Kidney (tissue), 14 donors: ENCODE data around the gene NCKAP5. TPM values are rescaled to one million over a fixed set of nuclear protein-coding genes. Genes with fewer than 3 reads are reported as not detected.

Source experiments
- DNase-seq, 5 donors: peaks; one replicate each; pipeline ENCODE4 v3.0.0-alpha.2; 2013 to 2020
- FAIRE-seq: peaks from 2 replicates; lab custom pipeline; 2012; peaks lifted over from hg19 to GRCh38; lab: Jason Lieb, UNC
- H3K27ac ChIP-seq, 2 donors: one replicate each; pipeline ENCODE4 v1.7.0; 2013; ENCODE audit warnings: low read depth in 2 of 2, low read length in 2 of 2, inconsistent platforms in 1 of 2
- H3K27me3 ChIP-seq: one replicate; pipeline ENCODE4 v1.7.1; 2013; ENCODE audit warnings: low read length, inconsistent platforms; ENCODE audit not compliant: control insufficient read depth, insufficient read depth
- H3K36me3 ChIP-seq, 3 donors: one replicate each; pipeline versions ENCODE4 v1.7.0 to v1.7.1; 2013; ENCODE audit warnings: low read length in 3 of 3, control low read depth in 1 of 3, inconsistent platforms in 1 of 3; ENCODE audit not compliant: insufficient read depth in 3 of 3, control insufficient read depth in 2 of 3
- H3K4me1 ChIP-seq, 3 donors: one replicate each; pipeline versions ENCODE4 v1.7.0 to v1.7.1; 2013; ENCODE audit warnings: low read length in 3 of 3, inconsistent platforms in 1 of 3, low read depth in 1 of 3; ENCODE audit not compliant: control insufficient read depth in 2 of 3, insufficient read depth in 2 of 3
- H3K4me3 ChIP-seq, 3 donors: one replicate each; pipeline versions ENCODE4 v1.7.0 to v1.8.1; 2013; ENCODE audit warnings: low read length in 3 of 3, control low read depth in 1 of 3, inconsistent platforms in 1 of 3
- H3K9ac ChIP-seq, 3 donors: one replicate each; pipeline versions ENCODE4 v1.7.0 to v1.7.1; 2013; ENCODE audit warnings: low read length in 3 of 3, control low read depth in 1 of 3, inconsistent platforms in 1 of 3
- H3K9me3 ChIP-seq, 3 donors: one replicate each; pipeline versions ENCODE4 v1.7.0 to v1.7.1; 2013; ENCODE audit warnings: low read length in 3 of 3, control low read depth in 1 of 3, inconsistent platforms in 1 of 3; ENCODE audit not compliant: control insufficient read depth in 2 of 3, insufficient read depth in 1 of 3
- CTCF ChIP-seq: IDR thresholded peaks from 3 replicates; pipeline ENCODE4 v1.5.1; 2012; ENCODE audit warnings: mild to moderate bottlenecking, moderate library complexity, borderline replicate concordance; ENCODE audit not compliant: insufficient read depth; ENCODE audit errors: extremely low read depth
- intact Hi-C: fragments of 100-400 bp; cut with DNase I; formaldehyde crosslinking; loops from one replicate; pipeline ENCODE4 v1.11.1; 2022
- polyA plus RNA-seq: library from polyadenylated mRNA; stranded (reverse); fragments of 350-450 nt; fragmentation: Illumina TruSeq; extraction: RNeasy Lipid Tissue Mini Kit (QIAGEN cat#74804); gene quantifications from one replicate; pipeline ENCODE4 v1.2.3, GENCODE V29; 2014; ENCODE audit warnings: low read depth, low replicate concordance; ENCODE audit not compliant: insufficient read depth
- total RNA-seq: library from RNA; stranded (reverse); fragmentation: NEBNext Ultra II Directional; extraction: Animal tissue kit (Norgen Biotek cat#: 25700); gene quantifications from one replicate; pipeline ENCODE4 v1.2.1, GENCODE V29; 2021
- donor health status: control.
- donor health status: control.
- donor health status: control.
- donor health status: control.
- donor health status: control.
- donor health status: DM: yes; HTN: yes; CAD: no.
- donor health status: Normal renal cell carcinoma (clear cell type).

The NCKAP5 gene
- total and polyA plus RNA-seq, 2 donors from 2014 or later = 1.8 to 2.9 TPM

DNA sequence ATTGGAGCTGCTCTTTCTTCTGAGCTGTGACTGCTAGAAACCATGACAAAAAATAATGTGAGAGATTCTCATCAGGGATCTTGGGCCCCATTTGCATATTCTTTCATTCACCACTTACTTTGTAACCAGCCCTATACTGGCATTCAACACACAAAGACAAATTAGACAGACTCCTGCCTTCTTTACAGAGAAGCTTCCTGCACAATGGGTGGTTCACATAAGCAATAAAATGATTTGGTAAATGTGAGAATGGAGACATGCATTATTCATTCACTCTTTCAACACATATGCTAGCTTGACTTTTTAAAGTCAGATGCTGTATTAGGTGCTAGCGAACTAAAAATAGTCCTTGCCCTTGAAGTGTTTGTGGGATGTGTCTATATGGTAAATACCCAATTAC lies 174.4 kb downstream of the NCKAP5 start:
- H3K4me3 ChIP-seq = no peak overlapping the region
- H3K27ac ChIP-seq = no peak overlapping the region
- no peak overlapping the region for H3K9ac ChIP-seq
- intact Hi-C loops = no loop called here
- H3K9me3 ChIP-seq = peaks cover 0 to 3% (median 0%) of the 10 kb centered on the region in 3 donors
- no peak for TF ChIP-seq CTCF
- FAIRE-seq = no peak
- H3K27me3 ChIP-seq = no peaks in the 10 kb centered on the region
- H3K36me3 ChIP-seq = no peaks in the 10 kb centered on the region
- no peaks in the 10 kb centered on the region for H3K4me1 ChIP-seq
- no peak for DNase-seq

DNA sequence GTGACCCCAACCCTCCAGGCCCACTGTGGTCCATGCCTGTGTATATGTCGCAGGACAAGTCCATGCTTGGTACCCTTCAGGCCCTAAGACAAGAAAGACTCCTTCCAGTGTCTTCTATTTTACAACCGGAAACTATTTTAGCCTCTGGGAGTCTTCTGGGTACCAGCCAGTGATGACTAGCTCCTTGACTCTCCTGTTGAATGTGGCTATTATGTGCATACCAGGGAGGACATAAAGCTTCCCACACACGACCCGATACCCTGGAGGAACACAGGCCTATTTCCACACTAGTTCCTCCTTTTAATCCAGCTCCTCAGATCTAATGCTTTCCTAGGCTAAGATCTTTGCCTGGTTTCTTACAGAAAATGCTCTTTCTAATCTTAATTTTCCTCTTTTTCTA lies 178.1 kb downstream of the NCKAP5 start:
- Histone ChIP-seq H3K27ac (no peak overlapping the region), H3K4me3 (no peak overlapping the region), H3K9me3 (no peaks in the 10 kb centered on the region), H3K9ac (no peak overlapping the region), H3K36me3 (no peaks in the 10 kb centered on the region), H3K4me1 (no peaks in the 10 kb centered on the region), H3K27me3 (no peaks in the 10 kb centered on the region)
- no peak for TF ChIP-seq CTCF
- no peak for DNase-seq
- no peak for FAIRE-seq
- intact Hi-C loops = no loop called here

DNA sequence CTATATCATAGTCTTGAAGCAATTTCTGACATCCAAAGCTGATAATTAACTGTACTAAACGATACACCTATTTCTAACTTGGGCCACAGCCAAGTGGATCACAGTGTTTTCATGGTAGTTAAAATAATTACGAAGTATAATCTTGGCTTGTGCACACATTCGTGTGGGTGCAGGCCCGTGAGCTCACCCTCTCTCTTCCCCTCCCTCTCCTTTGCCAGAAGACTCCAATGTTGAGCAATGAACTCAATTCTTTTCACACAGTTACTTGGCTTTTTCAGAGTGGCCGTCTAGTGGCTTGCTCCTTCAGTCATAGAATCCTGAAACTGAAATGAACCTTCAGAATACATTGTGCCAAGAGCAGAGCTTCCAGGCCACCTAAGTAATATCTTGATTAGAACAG lies 178.7 kb downstream of the NCKAP5 start:
- Histone ChIP-seq H3K9ac (no peak overlapping the region), H3K27me3 (no peaks in the 10 kb centered on the region), H3K27ac (no peak overlapping the region), H3K4me1 (no peaks in the 10 kb centered on the region), H3K9me3 (no peaks in the 10 kb centered on the region), H3K4me3 (no peak overlapping the region), H3K36me3 (no peaks in the 10 kb centered on the region)
- intact Hi-C loops = no loop called here
- FAIRE-seq (no peak), DNase-seq (no peak)
- no peak for TF ChIP-seq CTCF

GRCh38 chr2:133382566-133382965 lies 185.7 kb downstream of the NCKAP5 start:
- no peak for TF ChIP-seq CTCF
- Histone ChIP-seq H3K27ac (no peak overlapping the region), H3K4me3 (no peak overlapping the region), H3K36me3 (no peaks in the 10 kb centered on the region), H3K9ac (no peak overlapping the region), H3K9me3 (no peaks in the 10 kb centered on the region), H3K27me3 (no peaks in the 10 kb centered on the region), H3K4me1 (no peaks in the 10 kb centered on the region)
- FAIRE-seq (no peak), DNase-seq (no peak)
- intact Hi-C loops = no loop called here
